Breast epithelium (tissue), 3 donors: ENCODE results near the gene C16orf74.

ENCODE experiments used
- CTCF ChIP-seq, 3 donors: fragments of 450-650 bp; IDR thresholded peaks; one replicate each; pipeline ENCODE4 v1.5.1; 2016 to 2017; ENCODE audit warnings: antibody characterized with exemption in 3 of 3, mild to moderate bottlenecking in 3 of 3, moderate library complexity in 3 of 3
- POLR2A ChIP-seq: fragments of 450-650 bp; IDR thresholded peaks from one replicate; pipeline ENCODE4 v1.6.1; 2016; ENCODE audit warnings: antibody characterized with exemption, mild to moderate bottlenecking, moderate library complexity
- POLR2AphosphoS5 ChIP-seq, 3 donors: sonication (generic); formaldehyde crosslinking; IDR thresholded peaks; one replicate each; pipeline ENCODE4 v1.6.1; 2017; ENCODE audit warnings: antibody characterized with exemption in 3 of 3

DNA sequence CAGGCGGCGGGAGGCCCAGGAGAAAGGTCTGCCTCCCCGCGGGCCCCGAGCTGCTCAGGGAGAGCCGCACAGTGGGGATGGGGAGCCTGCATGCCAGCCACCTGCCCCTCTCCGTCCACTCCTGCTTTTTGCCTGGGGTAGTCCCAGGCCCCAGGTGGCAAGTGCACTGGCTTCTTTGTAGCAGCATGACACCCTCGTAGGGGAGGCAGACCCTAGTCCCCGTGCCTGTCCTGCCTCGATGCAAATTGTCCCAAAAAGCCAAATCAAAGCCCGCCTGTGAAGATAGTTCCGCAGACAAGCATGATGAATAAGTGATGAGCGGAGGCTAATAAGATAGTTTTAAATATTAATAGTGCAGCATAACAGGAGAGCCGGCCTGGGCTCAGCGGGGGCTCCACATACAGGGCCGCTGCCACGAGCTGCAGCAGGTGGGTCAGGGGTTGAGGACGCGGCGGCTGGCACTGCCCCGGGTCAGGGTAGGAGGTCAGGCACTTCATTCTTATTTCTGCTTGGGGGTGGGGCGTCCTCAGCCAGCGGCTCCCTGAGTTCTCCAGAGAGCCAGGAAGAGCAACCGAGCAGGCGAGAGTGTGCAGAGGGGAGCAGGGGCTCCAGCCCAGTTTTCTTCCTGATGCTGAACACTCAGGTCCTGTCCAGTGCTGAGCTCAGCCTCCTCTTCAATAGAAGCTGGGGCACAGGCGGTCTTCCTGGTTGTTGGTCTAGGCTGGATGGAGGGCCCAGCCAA, 89.0 kb downstream of the C16orf74 start:
- TF ChIP-seq POLR2AphosphoS5 (IDR thresholded peaks at IDR 0.05) = no peak
- TF ChIP-seq POLR2A = no peak
- TF ChIP-seq CTCF (IDR thresholded peaks at IDR 0.05) = no peak
